Hepatocyte (in vitro differentiated cells): Measurements from ENCODE around the gene PABPC1L. TPM values are rescaled to one million over a fixed set of nuclear protein-coding genes. Genes with fewer than 3 reads are reported as not detected.

ENCODE experiments used
- DNase-seq: peaks from one replicate; pipeline ENCODE4 v3.0.0-alpha.2; 2016; ENCODE audit warnings: low spot score
- H2AFZ ChIP-seq: fragments of 200-600 bp; sonication (generic); 2 replicates; pipeline ENCODE4 v1.6.0; 2016; ENCODE audit warnings: antibody characterized with exemption, mild to moderate bottlenecking
- H3K27ac ChIP-seq: fragments of 200-600 bp; sonication (generic); 2 replicates; pipeline ENCODE4 v1.5.1; 2016; ENCODE audit warnings: mild to moderate bottlenecking
- H3K27me3 ChIP-seq: fragments of 200-600 bp; sonication (generic); 2 replicates; pipeline ENCODE4 v1.6.1; 2016
- H3K36me3 ChIP-seq: fragments of 200-600 bp; sonication (generic); replicated peaks from 2 replicates; pipeline ENCODE4 v1.5.1; 2016; ENCODE audit warnings: low read depth; ENCODE audit not compliant: insufficient read depth
- H3K4me1 ChIP-seq: fragments of 200-600 bp; sonication (generic); 2 replicates; pipeline ENCODE4 v1.5.1; 2016; ENCODE audit warnings: mild to moderate bottlenecking, moderate library complexity; ENCODE audit not compliant: insufficient read depth
- H3K4me2 ChIP-seq: fragments of 200-600 bp; sonication (generic); 2 replicates; pipeline ENCODE4 v1.6.0; 2016
- H3K4me3 ChIP-seq: fragments of 200-600 bp; sonication (generic); 2 replicates; pipeline ENCODE4 v1.5.1; 2016; ENCODE audit warnings: mild to moderate bottlenecking
- H3K79me2 ChIP-seq: fragments of 200-600 bp; sonication (generic); 2 replicates; pipeline ENCODE4 v1.6.0; 2017; ENCODE audit warnings: mild to moderate bottlenecking
- H3K9me2 ChIP-seq: fragments of 200-600 bp; sonication (generic); replicated peaks from 2 replicates; pipeline ENCODE4 v1.6.0; 2017; ENCODE audit warnings: mild to moderate bottlenecking; ENCODE audit not compliant: insufficient read depth
- H3K9me3 ChIP-seq: fragments of 200-600 bp; sonication (generic); 2 replicates; pipeline ENCODE4 v1.5.1; 2016; ENCODE audit warnings: low read depth, mild to moderate bottlenecking
- H4K20me1 ChIP-seq: fragments of 200-600 bp; sonication (generic); 2 replicates; pipeline ENCODE4 v1.6.0; 2016; ENCODE audit warnings: mild to moderate bottlenecking; ENCODE audit not compliant: insufficient read depth, poor library complexity, severe bottlenecking
- EZH2 ChIP-seq: fragments of 200-600 bp; sonication (generic); IDR thresholded peaks from 2 replicates; pipeline ENCODE4 v1.6.1; 2016; ENCODE audit warnings: antibody characterized with exemption, mild to moderate bottlenecking, borderline replicate concordance
- EZH2phosphoT487 ChIP-seq: fragments of 200-600 bp; sonication (generic); IDR thresholded peaks from one replicate; pipeline ENCODE4 v1.6.1; 2018; ENCODE audit warnings: antibody characterized with exemption, mild to moderate bottlenecking, low read depth, moderate library complexity; ENCODE audit not compliant: unreplicated experiment, severe bottlenecking
- WGBS: methylation state at CpG from one replicate; pipeline ENCODE4 v1.1.6; 2016; ENCODE audit warnings: low lambda C conversion rate; ENCODE audit errors: missing lambda C conversion rate; 5-methylcytosine and 5-hydroxymethylcytosine counted together
- polyA plus RNA-seq: library from polyadenylated mRNA; unstranded; fragments of >200 nt; fragmentation: Nextera tagmentation; extraction: Ambion mirVana; gene quantifications from 2 replicates; pipeline ENCODE4 v1.2.1, GENCODE V29; 2016
- total RNA-seq: library from RNA; depleted of rRNA; stranded (reverse); fragments of >200 nt; gene quantifications from 2 replicates; pipeline ENCODE4 v1.2.3, GENCODE V29; 2014
- TF ChIP-seq, protein P1 (sequence below): fragments of 200-600 bp; sonication (generic); IDR thresholded peaks from 2 replicates; pipeline ENCODE4 v1.5.1; 2016; ENCODE audit warnings: antibody characterized with exemption, mild to moderate bottlenecking; ENCODE audit not compliant: poor library complexity

The PABPC1L gene
- total and polyA plus RNA-seq, 2 experiments from 2014 or later: 15.6 to 23.5 TPM

DNA sequence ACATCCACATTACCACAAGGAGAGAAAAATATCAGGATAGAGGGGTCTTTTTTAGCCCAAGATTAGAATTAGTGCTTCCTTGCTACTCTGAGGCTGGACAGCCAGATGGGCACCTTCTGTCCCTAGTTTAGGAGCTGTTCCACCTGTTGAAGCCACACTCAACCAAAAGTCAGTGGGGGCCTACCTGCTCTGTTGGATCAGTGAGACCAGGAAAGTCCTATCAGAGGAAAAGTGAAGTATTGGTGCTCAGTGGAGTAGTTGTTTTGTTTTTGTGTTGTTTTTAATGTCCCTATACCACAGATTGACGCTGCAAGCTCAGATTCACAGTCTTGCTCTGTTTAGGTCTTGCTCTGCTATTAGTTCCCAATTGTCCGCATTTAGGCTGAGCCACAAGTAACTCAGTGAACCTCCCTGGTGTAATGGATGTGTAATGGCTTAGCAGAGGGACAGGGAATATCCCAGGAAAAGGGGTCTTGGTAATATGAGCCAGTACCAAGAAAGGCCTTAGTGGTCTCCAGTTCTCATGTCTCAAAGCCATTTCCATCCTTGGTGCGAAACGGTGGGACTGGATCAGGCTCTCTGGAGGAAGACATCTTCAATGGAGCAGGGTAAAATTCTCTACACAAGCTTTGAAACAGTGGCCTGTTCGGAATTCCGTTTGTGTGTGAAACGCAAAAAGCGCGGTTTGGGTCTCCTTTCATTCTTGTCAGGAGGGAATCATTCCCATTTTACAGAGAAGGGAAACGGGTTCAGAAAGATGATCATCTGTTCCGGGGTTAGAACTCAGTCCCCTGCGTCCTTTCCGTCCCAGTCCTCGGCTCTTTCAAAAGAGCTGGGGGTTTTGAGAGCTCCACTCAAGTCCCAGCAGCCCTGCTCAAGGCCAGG, 631 bp upstream of the PABPC1L start:
- H3K4me1 ChIP-seq: no peaks in the 10 kb centered on the region
- H3K4me2 ChIP-seq: peak overlapping the region; percentile 97
- peak overlapping the region; percentile 25 for H3K27ac ChIP-seq
- no peak for DNase-seq
- H2AFZ ChIP-seq: peak overlapping the region; percentile 93
- peak overlapping the region; percentile 87 for H3K4me3 ChIP-seq
- H3K9me2 ChIP-seq: no peaks in the 10 kb centered on the region
- H3K36me3 ChIP-seq: no peaks in the 10 kb centered on the region
- no peaks in the 10 kb centered on the region for H3K27me3 ChIP-seq
- no peaks in the 10 kb centered on the region for H3K79me2 ChIP-seq
- no peak for TF ChIP-seq EZH2phosphoT487
- no peak for TF ChIP-seq EZH2
- TF ChIP-seq, protein P1, sequence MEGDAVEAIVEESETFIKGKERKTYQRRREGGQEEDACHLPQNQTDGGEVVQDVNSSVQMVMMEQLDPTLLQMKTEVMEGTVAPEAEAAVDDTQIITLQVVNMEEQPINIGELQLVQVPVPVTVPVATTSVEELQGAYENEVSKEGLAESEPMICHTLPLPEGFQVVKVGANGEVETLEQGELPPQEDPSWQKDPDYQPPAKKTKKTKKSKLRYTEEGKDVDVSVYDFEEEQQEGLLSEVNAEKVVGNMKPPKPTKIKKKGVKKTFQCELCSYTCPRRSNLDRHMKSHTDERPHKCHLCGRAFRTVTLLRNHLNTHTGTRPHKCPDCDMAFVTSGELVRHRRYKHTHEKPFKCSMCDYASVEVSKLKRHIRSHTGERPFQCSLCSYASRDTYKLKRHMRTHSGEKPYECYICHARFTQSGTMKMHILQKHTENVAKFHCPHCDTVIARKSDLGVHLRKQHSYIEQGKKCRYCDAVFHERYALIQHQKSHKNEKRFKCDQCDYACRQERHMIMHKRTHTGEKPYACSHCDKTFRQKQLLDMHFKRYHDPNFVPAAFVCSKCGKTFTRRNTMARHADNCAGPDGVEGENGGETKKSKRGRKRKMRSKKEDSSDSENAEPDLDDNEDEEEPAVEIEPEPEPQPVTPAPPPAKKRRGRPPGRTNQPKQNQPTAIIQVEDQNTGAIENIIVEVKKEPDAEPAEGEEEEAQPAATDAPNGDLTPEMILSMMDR: no peak
- 38% methylated on average over 14 of the region's 14 CpGs for WGBS
- H3K9me3 ChIP-seq: no peaks in the 10 kb centered on the region
- no peaks in the 10 kb centered on the region for H4K20me1 ChIP-seq

- DNase-seq: no peak
- WGBS: 49% methylated on average over 17 of the region's 17 CpGs
- Histone ChIP-seq H3K4me2 (peak overlapping the region; percentile 97), H4K20me1 (no peaks in the 10 kb centered on the region), H3K4me3 (peak overlapping the region; percentile 87), H3K4me1 (no peaks in the 10 kb centered on the region), H3K79me2 (no peaks in the 10 kb centered on the region), H3K27ac (no peak overlapping the region), H3K9me2 (no peaks in the 10 kb centered on the region), H3K36me3 (no peaks in the 10 kb centered on the region), H3K9me3 (no peaks in the 10 kb centered on the region), H3K27me3 (no peaks in the 10 kb centered on the region), H2AFZ (peak overlapping the region; percentile 93)
- TF ChIP-seq, protein P1: no peak
- TF ChIP-seq EZH2phosphoT487: no peak
Observed at GRCh38 chr20:44910690-44911262, 916 bp downstream of the PABPC1L start.

- WGBS: 52% methylated on average over 21 of the region's 21 CpGs
- no peaks in the 10 kb centered on the region for H3K4me1 ChIP-seq
- peak overlapping the region; percentile 97 for H3K4me2 ChIP-seq
- H4K20me1 ChIP-seq: no peaks in the 10 kb centered on the region
- H2AFZ ChIP-seq: no peak overlapping the region
- H3K36me3 ChIP-seq: no peaks in the 10 kb centered on the region
- no peaks in the 10 kb centered on the region for H3K9me2 ChIP-seq
- peak; percentile 83 for DNase-seq
- H3K27me3 ChIP-seq: no peaks in the 10 kb centered on the region
- H3K4me3 ChIP-seq: no peak overlapping the region
- H3K79me2 ChIP-seq: no peaks in the 10 kb centered on the region
- no peak for TF ChIP-seq EZH2
- TF ChIP-seq, protein P1: peak; percentile 54
- TF ChIP-seq EZH2phosphoT487: no peak
- H3K9me3 ChIP-seq: no peaks in the 10 kb centered on the region
- no peak overlapping the region for H3K27ac ChIP-seq
Observed at GRCh38 chr20:44911264-44911921, 1.5 kb downstream of the PABPC1L start.
